SK-N-SH (cell line): ENCODE results near the gene ULK3. TPM values are rescaled to one million over a fixed set of nuclear protein-coding genes. Genes with fewer than 3 reads are reported as not detected.

Experiments used
- CTCF ChIA-PET: fragments of 300-600, 350-600 bp; formaldehyde crosslinking; extraction: SDS; loops from one replicate; lab custom pipeline; 2021; lab: Yijun Ruan, JAX
- POLR2A ChIA-PET: fragments of 350-600 bp; sonication (Branson Sonifier 250); formaldehyde crosslinking; extraction: SDS; loops from one replicate; lab custom pipeline; 2020; ENCODE audit warnings: antibody characterized with exemption, inconsistent platforms; lab: Yijun Ruan, JAX
- DNase-seq: peaks from one replicate; pipeline ENCODE4 v3.0.0; 2012
- H2AFZ ChIP-seq: fragments of 200-600 bp; sonication (generic); 2 replicates; pipeline ENCODE4 v1.8.1; 2016; ENCODE audit warnings: antibody characterized with exemption, mild to moderate bottlenecking, low read depth
- H3F3A ChIP-seq: fragments of 200-600 bp; sonication (generic); replicated peaks from 2 replicates; pipeline ENCODE3; 2016; ENCODE audit warnings: antibody characterized with exemption, mild to moderate bottlenecking; ENCODE audit not compliant: insufficient read depth
- H3K27ac ChIP-seq, 2 experiments: fragments of 200-500 bp in 1 of 2; fragments of 200-600 bp in 1 of 2; sonication (Bioruptor generic) in 1 of 2; sonication (generic), shearing (Covaris generic) in 1 of 2; 2 replicates each; pipeline versions ENCODE4 v1.5.1 to v1.6.1; 2014 to 2016; ENCODE audit warnings: low read depth in 2 of 2, inconsistent platforms in 1 of 2, low read length in 1 of 2, mild to moderate bottlenecking in 1 of 2, mixed read lengths in 1 of 2
- H3K27me3 ChIP-seq: fragments of 200-600 bp; sonication (generic), shearing (Covaris generic); 2 replicates; pipeline ENCODE4 v1.6.1; 2016; ENCODE audit warnings: mixed run types; ENCODE audit not compliant: insufficient read depth
- H3K36me3 ChIP-seq, 2 experiments: fragments of 200-500 bp in 1 of 2; fragments of 200-600 bp in 1 of 2; sonication (Bioruptor generic) in 1 of 2; sonication (generic) in 1 of 2; replicated peaks in 1 of 2; 2 replicates each; pipeline versions ENCODE3 to v1.5.1; 2014 to 2016; ENCODE audit warnings: low read length in 1 of 2, mild to moderate bottlenecking in 1 of 2; ENCODE audit not compliant: insufficient read depth in 2 of 2, control insufficient read depth in 1 of 2
- H3K4me1 ChIP-seq, 2 experiments: fragments of 200-500 bp in 1 of 2; fragments of 200-600 bp in 1 of 2; sonication (Bioruptor generic) in 1 of 2; sonication (generic), shearing (Covaris generic) in 1 of 2; 2 replicates each; pipeline versions ENCODE4 v1.5.1 to v1.6.1; 2014 to 2016; ENCODE audit warnings: low read depth in 1 of 2, low read length in 1 of 2, mixed run types in 1 of 2; ENCODE audit not compliant: insufficient read depth in 2 of 2, control insufficient read depth in 1 of 2
- H3K4me2 ChIP-seq: fragments of 200-600 bp; sonication (generic), shearing (Covaris generic); 2 replicates; pipeline ENCODE4 v1.6.1; 2017; ENCODE audit warnings: mixed run types
- H3K4me3 ChIP-seq, 2 experiments: fragments of 200-500 bp in 1 of 2; fragments of 200-600 bp in 1 of 2; sonication (Bioruptor generic) in 1 of 2; sonication (generic), shearing (Covaris generic) in 1 of 2; 2 replicates each; pipeline versions ENCODE4 v1.5.1 to v1.8.1; 2014 to 2016; ENCODE audit warnings: low read depth in 2 of 2, inconsistent platforms in 1 of 2, low read length in 1 of 2, mild to moderate bottlenecking in 1 of 2, mixed read lengths in 1 of 2, moderate library complexity in 1 of 2
- H3K79me2 ChIP-seq: fragments of 200-600 bp; sonication (generic); 2 replicates; pipeline ENCODE4 v1.8.1; 2017; ENCODE audit warnings: mild to moderate bottlenecking; ENCODE audit not compliant: insufficient read depth
- H3K9ac ChIP-seq: fragments of 200-600 bp; sonication (generic); 2 replicates; pipeline ENCODE4 v1.6.1; 2017; ENCODE audit warnings: mixed run types
- H3K9me2 ChIP-seq: fragments of 200-600 bp; sonication (generic); 2 replicates; pipeline ENCODE4 v1.6.1; 2017; ENCODE audit warnings: mixed run types
- H3K9me3 ChIP-seq: fragments of 200-600 bp; sonication (generic); 2 replicates; pipeline ENCODE4 v1.6.1; 2017; ENCODE audit warnings: mixed run types, mild to moderate bottlenecking, moderate library complexity
- H4K20me1 ChIP-seq: fragments of 200-600 bp; sonication (generic); 2 replicates; pipeline ENCODE4 v1.6.1; 2017; ENCODE audit warnings: mild to moderate bottlenecking, mixed run types; ENCODE audit not compliant: insufficient read depth
- ELF1 ChIP-seq: IDR thresholded peaks from 2 replicates; pipeline ENCODE4 v1.4.0; 2012
- FOSL2 ChIP-seq: IDR thresholded peaks from 2 replicates; pipeline ENCODE4 v1.4.0; 2012; ENCODE audit warnings: low read depth, mild to moderate bottlenecking, moderate library complexity, borderline replicate concordance
- FOXJ3 ChIP-seq: sonication (generic); formaldehyde crosslinking; IDR thresholded peaks from 2 replicates; pipeline ENCODE4 v1.5.1; 2020; ENCODE audit warnings: mild to moderate bottlenecking, missing genetic modification reagents
- FOXM1 ChIP-seq: IDR thresholded peaks from 2 replicates; pipeline ENCODE4 v1.4.0; 2012; ENCODE audit warnings: low read depth, mild to moderate bottlenecking
- GABPA ChIP-seq: IDR thresholded peaks from 2 replicates; pipeline ENCODE4 v1.4.0; 2012; ENCODE audit warnings: low read depth, mild to moderate bottlenecking
- IRF3 ChIP-seq: fragments of 150-350 bp; IDR thresholded peaks from 2 replicates; pipeline ENCODE4 v1.6.1; 2016; ENCODE audit warnings: mild to moderate bottlenecking, low read depth, low read length
- JUND ChIP-seq: IDR thresholded peaks from 2 replicates; pipeline ENCODE4 v1.4.0; 2012
- MAX ChIP-seq: IDR thresholded peaks from 2 replicates; pipeline ENCODE4 v1.4.0; 2012; ENCODE audit warnings: low read depth
- MEF2A ChIP-seq: IDR thresholded peaks from 2 replicates; pipeline ENCODE4 v1.4.0; 2012; ENCODE audit warnings: low read depth, borderline replicate concordance
- NFIC ChIP-seq: IDR thresholded peaks from 2 replicates; pipeline ENCODE4 v1.4.0; 2012; ENCODE audit warnings: borderline replicate concordance
- PBX3 ChIP-seq: IDR thresholded peaks from 2 replicates; pipeline ENCODE4; 2012
- POLR2AphosphoS5 ChIP-seq: IDR thresholded peaks from 2 replicates; pipeline ENCODE4 v1.6.1; 2012; ENCODE audit warnings: low read depth, low read length
- RCOR1 ChIP-seq: fragments of 150-350 bp; IDR thresholded peaks from 2 replicates; pipeline ENCODE4 v1.6.1; 2017; ENCODE audit warnings: antibody characterized with exemption, low read length
- RXRA ChIP-seq: IDR thresholded peaks from 2 replicates; pipeline ENCODE4 v1.4.0; 2012; ENCODE audit warnings: low read depth, mild to moderate bottlenecking, borderline replicate concordance
- SIN3A ChIP-seq: IDR thresholded peaks from 2 replicates; pipeline ENCODE4 v1.6.1; 2012; ENCODE audit warnings: low read depth, mild to moderate bottlenecking, low read length, moderate library complexity, borderline replicate concordance
- TAF1 ChIP-seq: IDR thresholded peaks from 2 replicates; pipeline ENCODE4 v1.6.1; 2012; ENCODE audit warnings: low read depth, mild to moderate bottlenecking, low read length, moderate library complexity, borderline replicate concordance
- TCF12 ChIP-seq: IDR thresholded peaks from 2 replicates; pipeline ENCODE4 v1.4.0; 2012
- TEAD4 ChIP-seq: IDR thresholded peaks from 2 replicates; pipeline ENCODE4 v1.4.0; 2012; ENCODE audit warnings: mild to moderate bottlenecking, borderline replicate concordance; ENCODE audit not compliant: insufficient read depth
- USF1 ChIP-seq: IDR thresholded peaks from 2 replicates; pipeline ENCODE4 v1.4.0; 2012; ENCODE audit warnings: low read depth, borderline replicate concordance
- USF2 ChIP-seq: fragments of 150-350 bp; IDR thresholded peaks from 2 replicates; pipeline ENCODE4 v1.6.1; 2017; ENCODE audit warnings: antibody characterized with exemption, low read length, low read depth, borderline replicate concordance
- YY1 ChIP-seq: IDR thresholded peaks from 2 replicates; pipeline ENCODE4 v1.4.0; 2012; ENCODE audit warnings: low read depth, mild to moderate bottlenecking
- whole genome bisulfite sequencing: methylation state at CpG from one replicate; pipeline ENCODE4 v1.1.6; 2017; ENCODE audit warnings: low lambda C conversion rate; 5-methylcytosine and 5-hydroxymethylcytosine counted together
- polyA plus RNA-seq, 3 experiments: library from polyadenylated mRNA; depleted of rRNA; stranded (reverse); fragments of >200 nt; gene quantifications; 2 replicates each; pipeline ENCODE4 v1.2.3, GENCODE V29; 2012

The ULK3 gene
- polyA plus RNA-seq, 1 of the 3 experiments (the other 2 are of a cell fraction), result 41.3 TPM

- Histone ChIP-seq H4K20me1 (no peaks in the 10 kb centered on the region), H3F3A (no peaks in the 10 kb centered on the region), H3K9ac (no peak overlapping the region), H3K27ac (no peak overlapping the region), H3K9me2 (no peaks in the 10 kb centered on the region), H3K9me3 (no peaks in the 10 kb centered on the region), H3K4me1 (peaks cover 0 to 16% of the 10 kb centered on the region in 2 experiments; a peak in 2 of 4 replicates), H3K79me2 (no peaks in the 10 kb centered on the region), H3K4me3 (no peak overlapping the region), H2AFZ (no peak overlapping the region), H3K4me2 (no peak overlapping the region), H3K36me3 (peaks cover 0 to 31% of the 10 kb centered on the region in 2 experiments), H3K27me3 (no peaks in the 10 kb centered on the region)
- DNase-seq, result no peak
- TF ChIP-seq FOXM1, result no peak
- TF ChIP-seq NFIC, result no peak
- no peak for TF ChIP-seq RXRA
- no peak for TF ChIP-seq YY1
- WGBS, result 88% methylated on average over 9 of the region's 11 CpGs
- CTCF ChIA-PET, result interaction anchor here (0.7 to 10.8 kb wide), 8 partner anchors 11 to 94 kb away, joined by 3 to 95 read pairs (median 4); partner anchors contain the start of gene CSK
- POLR2A ChIA-PET, result no interaction called here
Measured at GRCh38 chr15:74838746-74839525, 4.0 kb downstream of the ULK3 start.

GRCh38 chr15:74838137-74838516, 4.8 kb downstream of the ULK3 start:
- Histone ChIP-seq H3K79me2 (no peaks in the 10 kb centered on the region), H4K20me1 (no peaks in the 10 kb centered on the region), H3K27ac (no peak overlapping the region), H3K4me2 (no peak overlapping the region), H3K9ac (no peak overlapping the region), H3K4me3 (no peak overlapping the region), H3F3A (no peaks in the 10 kb centered on the region), H2AFZ (no peak overlapping the region), H3K27me3 (no peaks in the 10 kb centered on the region), H3K9me2 (no peaks in the 10 kb centered on the region), H3K9me3 (no peaks in the 10 kb centered on the region)
- POLR2A ChIA-PET, result no interaction called here
- CTCF ChIA-PET, result interaction anchor here (0.7 to 10.8 kb wide), 9 partner anchors 10 to 205 kb away, joined by 3 to 95 read pairs (median 4); partner anchors contain the start of gene CSK
- no peak for TF ChIP-seq SIN3A
- no peak for TF ChIP-seq GABPA
- TF ChIP-seq JUND, result no peak
- TF ChIP-seq PBX3, result no peak
- TF ChIP-seq ELF1, result no peak
- TF ChIP-seq TAF1, result no peak
- no peak for TF ChIP-seq MAX
- no peak for TF ChIP-seq FOSL2
- no peak for TF ChIP-seq USF2
- TF ChIP-seq TEAD4, result no peak
- no peak for TF ChIP-seq TCF12
- no peak for TF ChIP-seq YY1
- no peak for TF ChIP-seq POLR2AphosphoS5
- TF ChIP-seq NFIC, result no peak
- TF ChIP-seq FOXJ3 (CRISPR knock-in tag), result no peak
- no peak for TF ChIP-seq MEF2A
- TF ChIP-seq USF1, result no peak
- no peak for TF ChIP-seq IRF3
- no peak for TF ChIP-seq RCOR1
- TF ChIP-seq, all 33 proteins: peak for 0
- DNase-seq, result no peak
- Histone ChIP-seq H3K4me1 (peaks cover 0 to 9% of the 10 kb centered on the region in 2 experiments; a peak in 2 of 4 replicates), H3K36me3 (peaks cover 0 to 31% of the 10 kb centered on the region in 2 experiments)
- 88% methylated on average over 2 of the region's 10 CpGs for WGBS
